H9 (cell line): ENCODE data around the gene BTD. TPM values are rescaled to one million over a fixed set of nuclear protein-coding genes. Genes with fewer than 3 reads are reported as not detected.
A peak's percentile ranks its signal among the peaks of the same experiment; 100 is the strongest.
"Not testable (repeated sequence)": the region's sequence is repeated elsewhere in the genome, so short reads cannot be mapped to it uniquely, and the experiment has no call there.

Source experiments
- DNase-seq: peaks from one replicate; pipeline ENCODE4 v3.0.0-alpha.2; 2017
- H2AFZ ChIP-seq: one replicate; pipeline ENCODE4 v1.6.1; 2013; ENCODE audit warnings: mild to moderate bottlenecking, low read length, control low read depth, moderate library complexity
- H2AK5ac ChIP-seq: 2 replicates; pipeline ENCODE4 v1.6.1; 2013; ENCODE audit warnings: low read length, control low read depth, mixed read lengths; ENCODE audit not compliant: insufficient read length
- H2BK120ac ChIP-seq: one replicate; pipeline ENCODE4 v1.6.1; 2013; ENCODE audit warnings: low read depth, mild to moderate bottlenecking, low read length, control low read depth, inconsistent platforms; ENCODE audit not compliant: poor library complexity, severe bottlenecking
- H2BK12ac ChIP-seq: 2 replicates; pipeline ENCODE4 v1.6.1; 2013; ENCODE audit warnings: low read length, control low read depth, mixed read lengths, low read depth; ENCODE audit not compliant: insufficient read length
- H2BK15ac ChIP-seq: 2 replicates; pipeline ENCODE4 v1.6.1; 2013; ENCODE audit warnings: low read depth, low read length, control low read depth
- H2BK20ac ChIP-seq: one replicate; pipeline ENCODE4 v1.6.1; 2013; ENCODE audit warnings: low read depth, mild to moderate bottlenecking, low read length, control low read depth, inconsistent platforms; ENCODE audit not compliant: poor library complexity, severe bottlenecking
- H2BK5ac ChIP-seq: 2 replicates; pipeline ENCODE4 v1.6.1; 2013; ENCODE audit warnings: low read length, control low read depth, mixed read lengths; ENCODE audit not compliant: insufficient read length
- H3K14ac ChIP-seq: 2 replicates; pipeline ENCODE4 v1.6.1; 2013; ENCODE audit warnings: low read length, control low read depth; ENCODE audit not compliant: insufficient read depth
- H3K18ac ChIP-seq: 2 replicates; pipeline ENCODE4 v1.6.1; 2013; ENCODE audit warnings: low read depth, mild to moderate bottlenecking, mixed read lengths, low read length, control low read depth; ENCODE audit not compliant: insufficient read length
- H3K23ac ChIP-seq: 2 replicates; pipeline ENCODE4 v1.6.1; 2013; ENCODE audit warnings: low read length, control low read depth, mixed read lengths, low read depth; ENCODE audit not compliant: insufficient read length
- H3K23me2 ChIP-seq: 2 replicates; pipeline ENCODE4 v1.6.1; 2013; ENCODE audit warnings: low read depth, mild to moderate bottlenecking, mixed read lengths, low read length, control low read depth; ENCODE audit not compliant: insufficient read length, poor library complexity, severe bottlenecking
- H3K27ac ChIP-seq: 2 replicates; pipeline ENCODE4 v1.5.1; 2013; ENCODE audit warnings: low read length, control low read depth, mixed read lengths, low read depth; ENCODE audit not compliant: insufficient read length
- H3K27me3 ChIP-seq: 2 replicates; pipeline ENCODE4 v1.6.1; 2013; ENCODE audit warnings: low read length, control low read depth, inconsistent platforms; ENCODE audit not compliant: insufficient read depth
- H3K4ac ChIP-seq: 2 replicates; pipeline ENCODE4 v1.6.1; 2013; ENCODE audit warnings: low read depth, mild to moderate bottlenecking, control low read depth, inconsistent platforms, low read length, moderate library complexity
- H3K4me1 ChIP-seq: 2 replicates; pipeline ENCODE4 v1.6.1; 2013; ENCODE audit warnings: low read length, control low read depth, inconsistent platforms; ENCODE audit not compliant: insufficient read depth
- H3K4me2 ChIP-seq: 2 replicates; pipeline ENCODE4 v1.6.1; 2013; ENCODE audit warnings: low read length, control low read depth, mixed read lengths; ENCODE audit not compliant: insufficient read length, insufficient read depth
- H3K56ac ChIP-seq: 2 replicates; pipeline ENCODE4 v1.6.1; 2013; ENCODE audit warnings: low read depth, mild to moderate bottlenecking, mixed read lengths, low read length, control low read depth; ENCODE audit not compliant: insufficient read length
- H3K79me1 ChIP-seq: 2 replicates; pipeline ENCODE4 v1.6.1; 2013; ENCODE audit warnings: low read depth, mild to moderate bottlenecking, moderate library complexity, low read length, control low read depth, inconsistent platforms; ENCODE audit not compliant: insufficient read depth, poor library complexity, severe bottlenecking
- H3K79me2 ChIP-seq: 2 replicates; pipeline ENCODE4 v1.6.1; 2013; ENCODE audit warnings: low read length, control low read depth, inconsistent platforms; ENCODE audit not compliant: insufficient read depth
- H3K9ac ChIP-seq: 2 replicates; pipeline ENCODE4 v1.6.1; 2013; ENCODE audit warnings: low read length, control low read depth, mixed read lengths; ENCODE audit not compliant: insufficient read length; ENCODE audit errors: extremely low read depth
- H3K9me3 ChIP-seq: one replicate; pipeline ENCODE4 v1.6.1; 2013; ENCODE audit warnings: low read depth, low read length, inconsistent platforms; ENCODE audit not compliant: control insufficient read depth
- H3T11ph ChIP-seq: one replicate; pipeline ENCODE4 v1.6.1; 2013; ENCODE audit warnings: mild to moderate bottlenecking, low read length, control low read depth, inconsistent platforms
- H4K20me1 ChIP-seq: one replicate; pipeline ENCODE4 v1.6.1; 2013; ENCODE audit not compliant: control insufficient read depth, insufficient read length, insufficient read depth
- H4K5ac ChIP-seq: 2 replicates; pipeline ENCODE4 v1.6.1; 2013; ENCODE audit warnings: low read depth, mild to moderate bottlenecking, mixed read lengths, low read length, control low read depth; ENCODE audit not compliant: insufficient read length
- H4K8ac ChIP-seq: replicated peaks from 2 replicates; pipeline ENCODE4 v1.6.1; 2013; ENCODE audit warnings: low read length, control low read depth, mixed read lengths, low read depth; ENCODE audit not compliant: insufficient read length
- H4K91ac ChIP-seq: 2 replicates; pipeline ENCODE4 v1.6.1; 2013; ENCODE audit warnings: low read depth, mild to moderate bottlenecking, moderate library complexity, mixed read lengths, low read length, control low read depth; ENCODE audit not compliant: insufficient read length
- H3K27ac Mint-ChIP-seq, 3 experiments: 2 replicates in 2 of 3; 3 replicates in 1 of 3; pipeline ENCODE4 v1.8.0; 2020 to 2021; ENCODE audit warnings: mixed read lengths in 3 of 3, mild to moderate bottlenecking in 1 of 3, moderate library complexity in 1 of 3
- H3K27me3 Mint-ChIP-seq: 2 replicates; pipeline ENCODE4 v1.8.0; 2021; ENCODE audit warnings: low read depth, mild to moderate bottlenecking, moderate library complexity, mixed read lengths
- H3K36me3 Mint-ChIP-seq, 3 experiments: 2 replicates in 2 of 3; 3 replicates in 1 of 3; pipeline ENCODE4 v1.8.0; 2020 to 2021; ENCODE audit warnings: low read depth in 3 of 3, mixed read lengths in 3 of 3; ENCODE audit not compliant: insufficient read depth in 1 of 3
- H3K4me1 Mint-ChIP-seq, 2 experiments: 2 replicates each; pipeline ENCODE4 v1.8.0; 2020; ENCODE audit warnings: mixed read lengths in 2 of 2
- H3K4me3 Mint-ChIP-seq, 2 experiments: 2 replicates in 1 of 2; 3 replicates in 1 of 2; pipeline ENCODE4 v1.8.0; 2020 to 2021; ENCODE audit warnings: mild to moderate bottlenecking in 2 of 2, mixed read lengths in 2 of 2, moderate library complexity in 1 of 2
- H3K9me3 Mint-ChIP-seq, 2 experiments: 2 replicates in 1 of 2; 3 replicates in 1 of 2; pipeline ENCODE4 v1.8.0; 2020; ENCODE audit warnings: mild to moderate bottlenecking in 2 of 2, mixed read lengths in 2 of 2, moderate library complexity in 1 of 2
- WGBS: extraction: QIAGEN DNeasy Blood & Tissue Kit; methylation state at CpG from one replicate; pipeline ENCODE4 v1.1.7; 2013; ENCODE audit warnings: missing lambda C conversion rate, low lambda C conversion rate, mixed read lengths; ENCODE audit not compliant: insufficient read length; ENCODE audit errors: extremely low coverage; 5-methylcytosine and 5-hydroxymethylcytosine counted together
- total RNA-seq: library from RNA; stranded (reverse); gene quantifications from 2 replicates; pipeline ENCODE4 v1.2.1, GENCODE V29; 2021
- TF ChIP-seq, protein P1 (sequence below): fragments of 200-600 bp; sonication (generic); conservative IDR thresholded peaks from 3 replicates; pipeline ENCODE4 v1.8.0; 2021; ENCODE audit warnings: antibody characterized with exemption, mild to moderate bottlenecking

Gene BTD
- total RNA-seq, 1 experiment from 2014 or later = 21.5 TPM

DNA sequence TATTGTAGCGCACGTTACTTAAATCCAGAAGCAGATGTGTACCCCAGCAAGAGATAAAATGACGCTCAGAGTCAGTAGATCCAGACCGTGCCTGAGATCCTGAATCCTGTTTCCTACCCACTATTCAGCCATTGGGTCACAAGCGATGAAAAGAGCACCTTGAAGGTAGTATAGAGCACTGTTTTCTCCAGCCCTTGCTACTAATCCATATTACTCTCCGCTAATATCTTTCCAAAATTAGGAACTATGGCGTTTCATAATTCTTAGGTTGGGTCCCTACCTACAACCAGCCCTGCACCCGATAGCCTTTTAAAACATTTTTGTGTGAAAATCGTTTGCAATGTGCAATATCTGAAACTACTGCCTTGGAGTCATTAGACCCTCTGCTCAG, 596 bp downstream of the BTD start:
- no peak overlapping the region for H4K8ac ChIP-seq
- no peak overlapping the region for H2AK5ac ChIP-seq
- H2AFZ ChIP-seq = no peak overlapping the region
- peak overlapping the region; percentile 89 for H3K9ac ChIP-seq
- DNase-seq = no peak
- no peak overlapping the region for H2BK12ac ChIP-seq
- H4K91ac ChIP-seq = no peak overlapping the region
- no peak overlapping the region for H2BK15ac ChIP-seq
- Mint-ChIP-seq H3K27me3 (no peaks in the 10 kb centered on the region), H3K9me3 (peaks cover 22 to 23% of the 10 kb centered on the region in 2 experiments), H3K36me3 (peaks cover 43 to 60% (median 55%) of the 10 kb centered on the region in 3 experiments), H3K27ac (peak overlapping the region; percentile 98 to 100 (median 99)), H3K4me3 (peak overlapping the region; percentile 100), H3K4me1 (peaks cover 17 to 21% of the 10 kb centered on the region in 2 experiments)
- no peaks in the 10 kb centered on the region for H3K27me3 ChIP-seq
- H3K79me1 ChIP-seq = peaks cover 3% of the 10 kb centered on the region
- peaks cover 5% of the 10 kb centered on the region; the same call in 1 of the 2 replicates for H3K79me2 ChIP-seq
- H3K56ac ChIP-seq = no peak overlapping the region
- H4K20me1 ChIP-seq = no peaks in the 10 kb centered on the region
- no peaks in the 10 kb centered on the region for H3K9me3 ChIP-seq
- no peak overlapping the region for H2BK20ac ChIP-seq
- no peak overlapping the region for H3K4ac ChIP-seq
- TF ChIP-seq, protein P1, sequence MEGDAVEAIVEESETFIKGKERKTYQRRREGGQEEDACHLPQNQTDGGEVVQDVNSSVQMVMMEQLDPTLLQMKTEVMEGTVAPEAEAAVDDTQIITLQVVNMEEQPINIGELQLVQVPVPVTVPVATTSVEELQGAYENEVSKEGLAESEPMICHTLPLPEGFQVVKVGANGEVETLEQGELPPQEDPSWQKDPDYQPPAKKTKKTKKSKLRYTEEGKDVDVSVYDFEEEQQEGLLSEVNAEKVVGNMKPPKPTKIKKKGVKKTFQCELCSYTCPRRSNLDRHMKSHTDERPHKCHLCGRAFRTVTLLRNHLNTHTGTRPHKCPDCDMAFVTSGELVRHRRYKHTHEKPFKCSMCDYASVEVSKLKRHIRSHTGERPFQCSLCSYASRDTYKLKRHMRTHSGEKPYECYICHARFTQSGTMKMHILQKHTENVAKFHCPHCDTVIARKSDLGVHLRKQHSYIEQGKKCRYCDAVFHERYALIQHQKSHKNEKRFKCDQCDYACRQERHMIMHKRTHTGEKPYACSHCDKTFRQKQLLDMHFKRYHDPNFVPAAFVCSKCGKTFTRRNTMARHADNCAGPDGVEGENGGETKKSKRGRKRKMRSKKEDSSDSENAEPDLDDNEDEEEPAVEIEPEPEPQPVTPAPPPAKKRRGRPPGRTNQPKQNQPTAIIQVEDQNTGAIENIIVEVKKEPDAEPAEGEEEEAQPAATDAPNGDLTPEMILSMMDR = no peak
- peak overlapping the region; percentile 33; the same call in 1 of the 2 replicates for H3K14ac ChIP-seq
- WGBS = no CpG with 5 or more reads among the region's 9 CpGs
- peaks cover 2% of the 10 kb centered on the region; the same call in 1 of the 2 replicates for H3K4me1 ChIP-seq
- no peak overlapping the region for H3T11ph ChIP-seq
- peak overlapping the region; percentile 83 for H3K27ac ChIP-seq
- H2BK5ac ChIP-seq = no peak overlapping the region
- no peak overlapping the region for H2BK120ac ChIP-seq
- H3K23ac ChIP-seq = no peak overlapping the region
- H3K4me2 ChIP-seq = peak overlapping the region; percentile 100
- peak overlapping the region; percentile 87 for H3K18ac ChIP-seq
- peaks cover 7% of the 10 kb centered on the region for H3K23me2 ChIP-seq
- no peak overlapping the region for H4K5ac ChIP-seq

DNA sequence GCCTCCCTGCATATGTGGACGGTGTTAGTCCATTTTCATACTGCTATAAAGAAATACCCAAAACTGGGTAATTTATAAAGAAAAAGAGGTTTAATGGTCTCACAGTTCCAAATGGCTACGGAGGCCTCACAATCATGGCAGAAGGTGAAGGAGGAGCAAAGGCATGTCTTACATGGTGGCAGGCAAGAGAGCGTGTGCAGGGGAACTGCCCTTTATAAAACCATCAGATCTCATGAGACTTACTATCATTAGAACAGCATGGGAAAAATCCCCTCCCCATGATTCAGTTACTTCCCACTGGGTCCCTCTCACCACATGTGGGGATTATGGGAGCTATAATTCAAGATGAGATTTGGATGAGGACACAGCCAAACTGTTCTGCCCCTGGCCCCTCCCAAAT, 1.3 kb downstream of the BTD start:
- not testable (repeated sequence) for H3K79me1 ChIP-seq, H2BK120ac ChIP-seq, H2AK5ac ChIP-seq, H3T11ph ChIP-seq, H3K23me2 ChIP-seq, H2BK5ac ChIP-seq, H3K14ac ChIP-seq, H3K4me1 ChIP-seq, H3K56ac ChIP-seq, H2AFZ ChIP-seq, H4K8ac ChIP-seq, H3K23ac ChIP-seq, DNase-seq, H2BK12ac ChIP-seq, H3K27me3 Mint-ChIP-seq, H3K9me3 ChIP-seq, H3K9ac ChIP-seq, H2BK15ac ChIP-seq, H3K27ac ChIP-seq, H3K27me3 ChIP-seq, H3K4ac ChIP-seq, H2BK20ac ChIP-seq, H3K79me2 ChIP-seq, H4K20me1 ChIP-seq, H3K18ac ChIP-seq, H4K5ac ChIP-seq, H4K91ac ChIP-seq
- peak overlapping the region; percentile 100 for H3K4me2 ChIP-seq
- H3K4me1 Mint-ChIP-seq = peaks cover 20 to 24% of the 10 kb centered on the region in 2 experiments
- peak overlapping the region; percentile 100 for H3K4me3 Mint-ChIP-seq
- no CpG with 5 or more reads among the region's 3 CpGs for WGBS
- 0 out of 7 replicates have a peak overlapping the region, but pooled peaks of 1 of the 3 experiments have one; percentile 100 for H3K27ac Mint-ChIP-seq
- peaks cover 22 to 23% of the 10 kb centered on the region in 2 experiments for H3K9me3 Mint-ChIP-seq
- H3K36me3 Mint-ChIP-seq = peaks cover 40 to 53% (median 49%) of the 10 kb centered on the region in 3 experiments
